Measurements from ENCODE around the gene ZDHHC14.

The ZDHHC14 gene

DNA sequence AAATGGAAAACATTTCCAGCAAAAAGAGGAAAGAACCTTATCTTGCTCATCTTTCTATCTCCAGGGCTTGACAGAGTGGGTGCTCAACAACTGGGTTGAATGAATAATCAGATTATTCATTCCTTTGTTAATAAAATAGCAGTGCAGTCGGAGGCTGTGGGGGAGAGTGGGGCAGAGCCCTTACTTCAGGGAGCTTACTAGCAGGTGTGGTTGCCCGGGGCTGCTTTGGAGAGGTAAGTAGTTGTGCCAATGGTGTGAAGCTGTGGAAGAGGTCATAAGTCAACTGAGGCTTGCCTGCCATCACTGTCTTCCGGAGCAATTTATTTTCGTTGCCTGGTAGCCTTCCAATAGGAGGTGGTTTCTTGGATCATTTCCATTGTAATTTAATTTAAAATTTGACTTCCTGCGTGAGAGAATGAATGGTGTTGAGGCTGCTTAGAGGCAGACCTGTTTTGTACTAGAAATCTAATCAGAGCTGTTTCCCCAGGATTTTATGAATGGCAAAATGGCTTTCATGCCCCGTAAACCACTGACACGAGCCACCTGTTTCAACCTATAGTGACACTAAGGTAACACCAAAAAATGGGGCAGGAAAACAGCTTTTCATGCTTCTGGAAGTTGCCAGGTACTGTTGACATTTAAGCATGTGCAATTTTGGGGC lies 51.4 kb downstream of the ZDHHC14 start:
- TF ChIP-seq GABPA (IDR thresholded peaks at IDR 0.05; ENCODE audit: low read depth): no peak
- TF ChIP-seq, protein P1, sequence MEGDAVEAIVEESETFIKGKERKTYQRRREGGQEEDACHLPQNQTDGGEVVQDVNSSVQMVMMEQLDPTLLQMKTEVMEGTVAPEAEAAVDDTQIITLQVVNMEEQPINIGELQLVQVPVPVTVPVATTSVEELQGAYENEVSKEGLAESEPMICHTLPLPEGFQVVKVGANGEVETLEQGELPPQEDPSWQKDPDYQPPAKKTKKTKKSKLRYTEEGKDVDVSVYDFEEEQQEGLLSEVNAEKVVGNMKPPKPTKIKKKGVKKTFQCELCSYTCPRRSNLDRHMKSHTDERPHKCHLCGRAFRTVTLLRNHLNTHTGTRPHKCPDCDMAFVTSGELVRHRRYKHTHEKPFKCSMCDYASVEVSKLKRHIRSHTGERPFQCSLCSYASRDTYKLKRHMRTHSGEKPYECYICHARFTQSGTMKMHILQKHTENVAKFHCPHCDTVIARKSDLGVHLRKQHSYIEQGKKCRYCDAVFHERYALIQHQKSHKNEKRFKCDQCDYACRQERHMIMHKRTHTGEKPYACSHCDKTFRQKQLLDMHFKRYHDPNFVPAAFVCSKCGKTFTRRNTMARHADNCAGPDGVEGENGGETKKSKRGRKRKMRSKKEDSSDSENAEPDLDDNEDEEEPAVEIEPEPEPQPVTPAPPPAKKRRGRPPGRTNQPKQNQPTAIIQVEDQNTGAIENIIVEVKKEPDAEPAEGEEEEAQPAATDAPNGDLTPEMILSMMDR (IDR thresholded peaks at IDR 0.05; ENCODE audit: insufficient read depth, low read length): no peak
- no peak for TF ChIP-seq SPI1 (IDR thresholded peaks at IDR 0.05; ENCODE audit: borderline replicate concordance, low read depth)
- H3K27ac ChIP-seq (replicated peaks): no peak overlapping the region
- H3K4me3 ChIP-seq (replicated peaks; ENCODE audit: insufficient read depth, low read length): no peak overlapping the region
- DNase-seq (ENCODE audit: low read depth in 1 of 2, low spot score in 1 of 2): no peak
- no peaks in the 10 kb centered on the region for H3K27me3 ChIP-seq (ENCODE audit: insufficient read depth, poor library complexity, severe bottlenecking)

DNA sequence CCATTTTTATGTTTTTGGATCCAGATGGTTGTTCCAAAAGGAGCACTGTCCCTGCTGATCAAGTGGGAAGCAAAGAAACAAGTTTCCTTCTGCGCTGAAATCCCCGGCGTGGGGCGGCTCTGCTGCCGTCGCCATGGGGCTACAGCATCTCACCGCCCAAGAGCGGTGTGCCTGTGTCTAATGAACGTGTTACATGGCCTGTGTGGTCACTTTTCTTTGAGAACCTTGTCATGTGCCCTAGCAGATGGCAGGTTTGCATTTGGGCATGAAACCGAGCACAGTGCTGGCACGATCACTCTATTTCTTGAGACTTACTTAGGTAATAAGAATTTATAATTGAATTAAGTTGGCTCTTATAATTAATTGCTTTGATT lies 51.9 kb downstream of the ZDHHC14 start:
- Histone ChIP-seq H3K27me3 (ENCODE audit: insufficient read depth, poor library complexity, severe bottlenecking) (no peaks in the 10 kb centered on the region), H3K4me3 (replicated peaks; ENCODE audit: insufficient read depth, low read length) (no peak overlapping the region), H3K27ac (replicated peaks) (no peak overlapping the region)
- TF ChIP-seq, protein P1 (IDR thresholded peaks at IDR 0.05; ENCODE audit: insufficient read depth, low read length): no peak
- TF ChIP-seq SPI1 (IDR thresholded peaks at IDR 0.05; ENCODE audit: borderline replicate concordance, low read depth): no peak
- no peak for TF ChIP-seq GABPA (IDR thresholded peaks at IDR 0.05; ENCODE audit: low read depth)
- TF ChIP-seq POLR2AphosphoS5 (IDR thresholded peaks at IDR 0.05; ENCODE audit: low read depth): no peak
- TF ChIP-seq, protein P2, sequence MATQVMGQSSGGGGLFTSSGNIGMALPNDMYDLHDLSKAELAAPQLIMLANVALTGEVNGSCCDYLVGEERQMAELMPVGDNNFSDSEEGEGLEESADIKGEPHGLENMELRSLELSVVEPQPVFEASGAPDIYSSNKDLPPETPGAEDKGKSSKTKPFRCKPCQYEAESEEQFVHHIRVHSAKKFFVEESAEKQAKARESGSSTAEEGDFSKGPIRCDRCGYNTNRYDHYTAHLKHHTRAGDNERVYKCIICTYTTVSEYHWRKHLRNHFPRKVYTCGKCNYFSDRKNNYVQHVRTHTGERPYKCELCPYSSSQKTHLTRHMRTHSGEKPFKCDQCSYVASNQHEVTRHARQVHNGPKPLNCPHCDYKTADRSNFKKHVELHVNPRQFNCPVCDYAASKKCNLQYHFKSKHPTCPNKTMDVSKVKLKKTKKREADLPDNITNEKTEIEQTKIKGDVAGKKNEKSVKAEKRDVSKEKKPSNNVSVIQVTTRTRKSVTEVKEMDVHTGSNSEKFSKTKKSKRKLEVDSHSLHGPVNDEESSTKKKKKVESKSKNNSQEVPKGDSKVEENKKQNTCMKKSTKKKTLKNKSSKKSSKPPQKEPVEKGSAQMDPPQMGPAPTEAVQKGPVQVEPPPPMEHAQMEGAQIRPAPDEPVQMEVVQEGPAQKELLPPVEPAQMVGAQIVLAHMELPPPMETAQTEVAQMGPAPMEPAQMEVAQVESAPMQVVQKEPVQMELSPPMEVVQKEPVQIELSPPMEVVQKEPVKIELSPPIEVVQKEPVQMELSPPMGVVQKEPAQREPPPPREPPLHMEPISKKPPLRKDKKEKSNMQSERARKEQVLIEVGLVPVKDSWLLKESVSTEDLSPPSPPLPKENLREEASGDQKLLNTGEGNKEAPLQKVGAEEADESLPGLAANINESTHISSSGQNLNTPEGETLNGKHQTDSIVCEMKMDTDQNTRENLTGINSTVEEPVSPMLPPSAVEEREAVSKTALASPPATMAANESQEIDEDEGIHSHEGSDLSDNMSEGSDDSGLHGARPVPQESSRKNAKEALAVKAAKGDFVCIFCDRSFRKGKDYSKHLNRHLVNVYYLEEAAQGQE (IDR thresholded peaks at IDR 0.05; ENCODE audit: insufficient replicate concordance, low read depth): no peak
- DNase-seq (ENCODE audit: low read depth in 1 of 2, low spot score in 1 of 2): no peak

DNA sequence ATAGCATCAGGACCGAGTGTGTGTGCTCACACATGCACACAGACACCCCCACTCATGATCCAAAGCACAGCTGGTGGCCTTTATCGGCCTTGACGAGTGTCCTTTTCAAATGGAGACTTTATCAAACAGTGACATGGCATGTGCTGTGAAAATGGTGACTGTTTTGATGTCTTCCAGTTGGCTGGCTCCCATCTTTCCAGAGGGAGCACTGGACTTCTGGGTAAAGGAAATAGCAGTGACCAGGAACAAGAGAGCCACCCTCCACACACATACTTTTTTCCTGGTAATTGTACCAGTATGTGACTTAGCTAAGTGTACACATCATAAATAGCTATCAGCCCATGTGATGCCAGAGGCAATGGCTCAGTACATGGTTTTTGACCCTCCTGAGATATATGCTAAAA lies 52.7 kb downstream of the ZDHHC14 start:
- TF ChIP-seq, protein P1 (IDR thresholded peaks at IDR 0.05; ENCODE audit: insufficient read depth, low read length): no peak
- TF ChIP-seq GABPA (IDR thresholded peaks at IDR 0.05; ENCODE audit: low read depth): no peak
- TF ChIP-seq POLR2AphosphoS5 (IDR thresholded peaks at IDR 0.05; ENCODE audit: low read depth): no peak
- TF ChIP-seq SPI1 (IDR thresholded peaks at IDR 0.05; ENCODE audit: borderline replicate concordance, low read depth): no peak
- TF ChIP-seq, protein P2 (IDR thresholded peaks at IDR 0.05; ENCODE audit: insufficient replicate concordance, low read depth): no peak
- Histone ChIP-seq H3K27ac (replicated peaks) (no peak overlapping the region), H3K27me3 (ENCODE audit: insufficient read depth, poor library complexity, severe bottlenecking) (no peaks in the 10 kb centered on the region), H3K4me3 (replicated peaks; ENCODE audit: insufficient read depth, low read length) (no peak overlapping the region)
- DNase-seq (ENCODE audit: low read depth in 1 of 2, low spot score in 1 of 2): no peak
